OCI-LY1 (cell line): ENCODE results near the gene AK4.

Experiments used
- H2AFZ ChIP-seq: fragments of 200-600 bp; sonication (generic), shearing (Covaris generic); 2 replicates; pipeline ENCODE4 v1.6.0; 2014; ENCODE audit warnings: antibody characterized with exemption, mild to moderate bottlenecking, low read length
- H3F3A ChIP-seq: fragments of 200-600 bp; sonication (generic), shearing (Covaris generic); 2 replicates; pipeline ENCODE4 v1.6.0; 2014; ENCODE audit warnings: mild to moderate bottlenecking, antibody characterized with exemption, low read length, moderate library complexity; ENCODE audit not compliant: insufficient read depth
- H3K27ac ChIP-seq: fragments of 200-600 bp; sonication (generic); 2 replicates; pipeline ENCODE4 v1.5.1; 2014; ENCODE audit warnings: low read length, mixed run types, mild to moderate bottlenecking, low read depth; ENCODE audit not compliant: poor library complexity, severe bottlenecking
- H3K27me3 ChIP-seq: fragments of 200-600 bp; sonication (generic); 2 replicates; pipeline ENCODE4 v1.6.0; 2014; ENCODE audit warnings: antibody characterized with exemption, mild to moderate bottlenecking, low read length, moderate library complexity; ENCODE audit not compliant: insufficient read depth
- H3K36me3 ChIP-seq: fragments of 200-600 bp; sonication (generic); 2 replicates; pipeline ENCODE4 v1.6.1; 2014; ENCODE audit warnings: mild to moderate bottlenecking, antibody characterized with exemption, low read length, moderate library complexity, mixed read lengths; ENCODE audit not compliant: insufficient read depth
- H3K4me1 ChIP-seq: fragments of 200-600 bp; sonication (generic); 2 replicates; pipeline ENCODE4 v1.5.1; 2014; ENCODE audit warnings: mild to moderate bottlenecking, low read length, moderate library complexity; ENCODE audit not compliant: insufficient read depth, severe bottlenecking
- H3K4me2 ChIP-seq: fragments of 200-600 bp; sonication (generic), shearing (Covaris generic); 2 replicates; pipeline ENCODE4 v1.6.1; 2014; ENCODE audit warnings: low read length
- H3K4me3 ChIP-seq: fragments of 200-600 bp; sonication (generic); 2 replicates; pipeline ENCODE4 v1.5.1; 2014; ENCODE audit warnings: low read length, low read depth, mild to moderate bottlenecking, mixed read lengths; ENCODE audit not compliant: poor library complexity, severe bottlenecking
- H3K79me2 ChIP-seq: fragments of 200-600 bp; shearing (Covaris generic); 2 replicates; pipeline ENCODE4 v1.6.1; 2016; ENCODE audit warnings: mixed run types, low read length, mixed read lengths; ENCODE audit not compliant: insufficient read depth
- H3K9ac ChIP-seq: fragments of 200-600 bp; sonication (generic), shearing (Covaris generic); 2 replicates; pipeline ENCODE4 v1.6.1; 2014; ENCODE audit warnings: mild to moderate bottlenecking, low read length, mixed read lengths
- H3K9me2 ChIP-seq: fragments of 200-600 bp; sonication (generic), shearing (Covaris generic); 2 replicates; pipeline ENCODE4 v1.6.1; 2014; ENCODE audit warnings: low read depth, mild to moderate bottlenecking, low read length, mixed read lengths
- H3K9me3 ChIP-seq: fragments of 200-600 bp; shearing (Covaris generic); 2 replicates; pipeline ENCODE4 v1.6.1; 2014; ENCODE audit warnings: low read length, mixed read lengths
- H4K20me1 ChIP-seq: fragments of 200-600 bp; sonication (generic), shearing (Covaris generic); 2 replicates; pipeline ENCODE4 v1.6.0; 2016; ENCODE audit warnings: mild to moderate bottlenecking, low read length; ENCODE audit not compliant: insufficient read depth
- CTCF ChIP-seq: fragments of 200-600 bp; sonication (generic), shearing (Covaris generic); IDR thresholded peaks from 2 replicates; pipeline ENCODE4 v1.5.1; 2017; ENCODE audit warnings: mild to moderate bottlenecking, antibody characterized with exemption, low read length, moderate library complexity, mixed read lengths
- EZH2 ChIP-seq: fragments of 200-600 bp; sonication (generic), shearing (Covaris generic); IDR thresholded peaks from 2 replicates; pipeline ENCODE4 v1.8.0; 2017; ENCODE audit warnings: borderline replicate concordance, mixed run types, mild to moderate bottlenecking, antibody characterized with exemption, low read length, moderate library complexity, mixed read lengths

Gene AK4

GRCh38 chr1:65165269-65165993 is 17.4 kb downstream of the AK4 start:
- no peak overlapping the region for H3K27ac ChIP-seq
- H3K36me3 ChIP-seq: no peaks in the 10 kb centered on the region
- no peaks in the 10 kb centered on the region for H4K20me1 ChIP-seq
- H3K9ac ChIP-seq: no peak overlapping the region
- no peaks in the 10 kb centered on the region for H3F3A ChIP-seq
- TF ChIP-seq EZH2 (no peak), CTCF (no peak)
- no peaks in the 10 kb centered on the region for H3K79me2 ChIP-seq
- no peak overlapping the region for H2AFZ ChIP-seq
- peaks cover 16% of the 10 kb centered on the region for H3K4me1 ChIP-seq
- no peak overlapping the region for H3K4me2 ChIP-seq
- H3K9me3 ChIP-seq: no peaks in the 10 kb centered on the region
- H3K27me3 ChIP-seq: no peaks in the 10 kb centered on the region
- no peaks in the 10 kb centered on the region for H3K9me2 ChIP-seq
- no peak overlapping the region for H3K4me3 ChIP-seq

GRCh38 chr1:65166572-65167305 is 18.7 kb downstream of the AK4 start:
- no peak for TF ChIP-seq EZH2
- TF ChIP-seq CTCF: no peak
- H3K79me2 ChIP-seq: no peaks in the 10 kb centered on the region
- H3K9ac ChIP-seq: no peak overlapping the region
- no peaks in the 10 kb centered on the region for H3K9me2 ChIP-seq
- no peak overlapping the region for H3K4me2 ChIP-seq
- H3K4me3 ChIP-seq: no peak overlapping the region
- H2AFZ ChIP-seq: no peak overlapping the region
- H3K9me3 ChIP-seq: no peaks in the 10 kb centered on the region
- no peaks in the 10 kb centered on the region for H3K36me3 ChIP-seq
- H3K27me3 ChIP-seq: no peaks in the 10 kb centered on the region
- H4K20me1 ChIP-seq: no peaks in the 10 kb centered on the region
- peaks cover 16% of the 10 kb centered on the region for H3K4me1 ChIP-seq
- no peak overlapping the region for H3K27ac ChIP-seq
- no peaks in the 10 kb centered on the region for H3F3A ChIP-seq

- TF ChIP-seq CTCF: no peak
- TF ChIP-seq EZH2: no peak
- Histone ChIP-seq H2AFZ (no peak overlapping the region), H3K9ac (no peak overlapping the region), H3K4me3 (no peak overlapping the region), H3K9me2 (no peaks in the 10 kb centered on the region), H3K79me2 (no peaks in the 10 kb centered on the region), H3K27me3 (no peaks in the 10 kb centered on the region), H3K4me1 (peaks cover 16% of the 10 kb centered on the region), H3K4me2 (no peak overlapping the region), H4K20me1 (no peaks in the 10 kb centered on the region), H3K27ac (no peak overlapping the region), H3K9me3 (no peaks in the 10 kb centered on the region), H3K36me3 (no peaks in the 10 kb centered on the region), H3F3A (no peaks in the 10 kb centered on the region)
Measured at GRCh38 chr1:65167586-65168242, 19.7 kb downstream of the AK4 start.
